HG03108 (cell line): ENCODE data around the gene TMEM126A.
"Not testable (repeated sequence)": the region's sequence is repeated elsewhere in the genome, so short reads cannot be mapped to it uniquely, and the experiment has no call there.

Experiments
- ATAC-seq: cut with Tn5 transposase; IDR thresholded peaks from one replicate; pipeline ENCODE4 v1.9.1; 2021; ENCODE audit warnings: moderate library complexity; ENCODE audit not compliant: unreplicated experiment

The TMEM126A gene

GRCh38 chr11:85647604-85648299 lies at the start of gene TMEM126A:
TMEM126A (plus strand) TSS chr11:85647967; CDS start chr11:85650256, 2,289 bp downstream.
- peak; percentile 100 for ATAC-seq

- no peak for ATAC-seq
Observed at GRCh38 chr11:85599083-85599482, 48.7 kb upstream of the TMEM126A start.

- ATAC-seq = no peak
Observed at GRCh38 chr11:85602526-85603213, 45.1 kb upstream of the TMEM126A start.

GRCh38 chr11:85603220-85603619 lies 44.5 kb upstream of the TMEM126A start:
- ATAC-seq = no peak

- not testable (repeated sequence) for ATAC-seq
Observed at GRCh38 chr11:85606237-85606636, 41.5 kb upstream of the TMEM126A start.

- not testable (repeated sequence) for ATAC-seq
Observed at GRCh38 chr11:85608621-85609020, 39.1 kb upstream of the TMEM126A start.

- not testable (repeated sequence) for ATAC-seq
Observed at GRCh38 chr11:85609286-85609685, 38.5 kb upstream of the TMEM126A start.

GRCh38 chr11:85611643-85612042 lies 36.1 kb upstream of the TMEM126A start:
- not testable (repeated sequence) for ATAC-seq

GRCh38 chr11:85619499-85619898 lies 28.3 kb upstream of the TMEM126A start:
- no peak for ATAC-seq

- ATAC-seq = no peak
Observed at GRCh38 chr11:85620256-85620655, 27.5 kb upstream of the TMEM126A start.

GRCh38 chr11:85626496-85626895 lies 21.3 kb upstream of the TMEM126A start:
- no peak for ATAC-seq

GRCh38 chr11:85627332-85627997 lies 20.3 kb upstream of the TMEM126A start, which contains the start of gene DLG2:
DLG2 (minus strand) TSS chr11:85627344.
- ATAC-seq = no peak

- ATAC-seq = peak; percentile 99
Observed at GRCh38 chr11:85627998-85628770, 19.6 kb upstream of the TMEM126A start, which contains the start of gene TMEM126B. TMEM126B (plus strand) TSS chr11:85628593; CDS start chr11:85628608, 15 bp downstream.

GRCh38 chr11:85628771-85629341 lies 18.9 kb upstream of the TMEM126A start:
- no peak for ATAC-seq

GRCh38 chr11:85634747-85635146 lies 13.0 kb upstream of the TMEM126A start:
- ATAC-seq = no peak

GRCh38 chr11:85643191-85643614 lies 4.6 kb upstream of the TMEM126A start:
- no peak for ATAC-seq

GRCh38 chr11:85647078-85647477 lies 689 bp upstream of the TMEM126A start:
- no peak for ATAC-seq

GRCh38 chr11:85651118-85651517 lies 3.4 kb downstream of the TMEM126A start:
- no peak for ATAC-seq

- no peak for ATAC-seq
Observed at GRCh38 chr11:85652786-85653447, 5.2 kb downstream of the TMEM126A start.

- not testable (repeated sequence) for ATAC-seq
Observed at GRCh38 chr11:85654343-85654742, 6.6 kb downstream of the TMEM126A start.
